ENCODE data around the gene ELK3.

ELK3 gene

DNA sequence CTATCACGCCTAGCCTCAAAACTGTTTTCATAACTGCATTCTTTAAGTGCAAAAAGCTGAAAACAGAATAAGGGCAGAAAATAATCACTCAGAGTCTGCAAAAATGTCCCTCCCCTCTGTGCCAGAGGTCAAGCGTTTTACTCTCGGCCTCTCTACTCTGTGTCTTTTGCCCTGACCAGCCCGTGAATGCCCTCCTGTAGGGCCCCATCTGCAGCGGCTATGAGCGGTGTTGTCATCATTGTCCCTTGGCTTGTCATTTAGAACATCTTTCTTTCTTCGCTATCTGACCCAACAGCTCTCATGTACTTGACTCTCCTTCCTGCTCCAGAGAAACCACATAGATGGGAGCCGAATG lies 21.7 kb downstream of the ELK3 start:
- no peak for TF ChIP-seq CTCF (IDR thresholded peaks at IDR 0.05; ENCODE audit: low read depth, low read length, missing control alignments)
- no peak for DNase-seq (ENCODE audit: low read depth)
- in situ Hi-C loops (cut with HindIII; ENCODE audit: low sequenced_read_pairs), result loop anchor here (25.0 kb wide), 1 partner anchor 154 kb away; no protein-coding TSS in a partner anchor
- H3K4me3 ChIP-seq (ENCODE audit: low read depth, low read length), result no peak overlapping the region

- no peak for TF ChIP-seq CTCF (IDR thresholded peaks at IDR 0.05; ENCODE audit: low read depth, low read length, missing control alignments)
- no peak for DNase-seq (ENCODE audit: low read depth)
- H3K4me3 ChIP-seq (ENCODE audit: low read depth, low read length), result no peak overlapping the region
- in situ Hi-C loops (cut with HindIII; ENCODE audit: low sequenced_read_pairs), result loop anchor here (25.0 kb wide), 1 partner anchor 157 kb away; no protein-coding TSS in a partner anchor
Observed at GRCh38 chr12:96218989-96219678, 25.0 kb downstream of the ELK3 start.

DNA sequence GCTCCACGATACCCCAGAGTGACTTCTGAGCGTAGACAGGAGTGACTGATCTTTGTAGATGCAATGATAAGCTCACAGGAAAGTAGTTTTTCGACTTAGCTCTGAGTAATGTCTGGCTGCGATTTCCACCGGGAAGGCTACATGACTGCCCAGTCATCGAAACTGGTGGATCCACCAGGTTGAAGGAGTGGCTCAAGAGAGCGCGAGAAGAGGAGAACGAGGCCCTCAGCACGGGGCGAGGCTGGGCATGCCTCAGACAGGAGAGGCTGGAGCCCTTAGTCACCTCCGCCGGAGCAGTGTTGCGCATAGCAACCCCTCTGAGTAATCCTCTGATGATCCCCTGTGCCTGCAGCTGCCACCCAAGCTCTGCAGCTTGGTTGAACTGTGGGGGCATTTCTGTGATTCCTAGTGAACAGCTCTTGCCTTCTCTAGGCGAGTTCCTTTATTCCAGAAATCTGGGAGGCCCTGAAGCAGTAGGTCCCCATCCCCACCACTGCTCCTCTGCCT lies 25.6 kb downstream of the ELK3 start:
- peak; percentile 69 for DNase-seq (ENCODE audit: low read depth)
- no peak overlapping the region for H3K4me3 ChIP-seq (ENCODE audit: low read depth, low read length)
- TF ChIP-seq CTCF (IDR thresholded peaks at IDR 0.05; ENCODE audit: low read depth, low read length, missing control alignments), result no peak
- in situ Hi-C loops (cut with HindIII; ENCODE audit: low sequenced_read_pairs), result loop anchor here (25.0 kb wide), 1 partner anchor 157 kb away; no protein-coding TSS in a partner anchor

GRCh38 chr12:96220902-96221301 lies 26.7 kb downstream of the ELK3 start:
- DNase-seq (ENCODE audit: low read depth), result no peak
- in situ Hi-C loops (cut with HindIII; ENCODE audit: low sequenced_read_pairs), result loop anchor here (25.0 kb wide), 1 partner anchor 159 kb away; no protein-coding TSS in a partner anchor
- H3K4me3 ChIP-seq (ENCODE audit: low read depth, low read length), result no peak overlapping the region
- no peak for TF ChIP-seq CTCF (IDR thresholded peaks at IDR 0.05; ENCODE audit: low read depth, low read length, missing control alignments)

DNA sequence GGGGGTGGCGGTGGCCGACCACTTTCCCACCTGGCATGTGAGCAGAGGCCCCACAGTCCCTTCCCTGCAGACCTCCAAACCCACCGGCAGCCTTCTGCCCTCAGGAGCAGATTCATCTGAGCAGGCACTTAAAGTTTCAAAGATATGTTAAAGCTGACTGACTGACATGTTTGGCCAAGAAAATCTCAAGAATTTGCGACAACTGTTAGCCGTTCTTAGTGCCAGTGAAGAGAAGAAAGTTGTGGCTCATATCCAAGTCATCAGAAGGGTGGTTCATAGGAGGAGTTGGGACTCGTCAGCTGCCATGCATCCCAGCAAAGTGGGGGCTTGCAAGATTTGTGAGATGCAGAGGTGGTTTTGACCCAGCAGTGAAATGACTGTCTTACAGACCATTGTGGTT lies 27.2 kb downstream of the ELK3 start:
- H3K4me3 ChIP-seq (ENCODE audit: low read depth, low read length), result no peak overlapping the region
- no peak for DNase-seq (ENCODE audit: low read depth)
- in situ Hi-C loops (cut with HindIII; ENCODE audit: low sequenced_read_pairs), result loop anchor here (25.0 kb wide), 1 partner anchor 159 kb away; no protein-coding TSS in a partner anchor
- no peak for TF ChIP-seq CTCF (IDR thresholded peaks at IDR 0.05; ENCODE audit: low read depth, low read length, missing control alignments)

DNA sequence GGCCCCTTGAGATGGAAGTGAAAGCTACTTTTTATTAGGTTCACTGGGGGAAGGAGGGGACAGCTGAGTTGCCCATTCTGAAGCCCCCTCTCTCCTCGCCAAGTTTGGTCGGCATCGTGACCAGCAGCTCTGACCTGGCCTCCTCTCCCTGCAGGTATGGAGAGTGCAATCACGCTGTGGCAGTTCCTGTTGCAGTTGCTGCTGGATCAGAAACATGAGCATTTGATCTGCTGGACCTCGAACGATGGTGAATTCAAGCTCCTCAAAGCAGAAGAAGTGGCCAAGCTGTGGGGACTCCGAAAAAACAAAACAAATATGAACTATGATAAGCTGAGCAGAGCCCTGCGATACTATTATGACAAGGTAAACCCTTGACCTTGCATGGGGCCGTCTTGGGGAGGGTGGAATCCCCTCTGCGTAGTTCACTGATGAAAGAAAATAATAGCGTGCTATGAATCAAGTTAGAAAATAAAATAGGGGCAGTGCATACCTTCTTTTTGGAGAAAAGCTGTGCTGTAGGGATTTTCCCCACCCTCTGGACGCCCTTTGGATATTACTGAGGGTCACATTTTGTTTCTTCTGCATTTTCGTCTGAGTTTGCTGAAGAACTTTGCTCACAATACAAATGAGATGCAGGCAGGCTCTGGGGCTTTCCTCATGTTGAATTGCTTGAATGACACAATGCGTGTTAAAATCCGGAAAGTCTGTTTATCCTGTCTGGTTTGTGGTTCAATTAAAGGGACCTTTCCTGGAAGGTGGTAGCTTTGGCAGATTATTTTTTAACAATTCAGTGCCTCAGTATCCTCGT lies 29.4 kb downstream of the ELK3 start:
- TF ChIP-seq CTCF (IDR thresholded peaks at IDR 0.05; ENCODE audit: low read depth, low read length, missing control alignments), result no peak
- no peak overlapping the region for H3K4me3 ChIP-seq (ENCODE audit: low read depth, low read length)
- in situ Hi-C loops (cut with HindIII; ENCODE audit: low sequenced_read_pairs), result loop anchor here (25.0 kb wide), 1 partner anchor 161 kb away; no protein-coding TSS in a partner anchor
- no peak for DNase-seq (ENCODE audit: low read depth)

Data from astrocyte of the cerebellum (primary cell).